HepG2 (cell line): ENCODE measurements around the gene SDK1. TPM values are rescaled to one million over a fixed set of nuclear protein-coding genes. Genes with fewer than 3 reads are reported as not detected.

Source experiments
- ATAC-seq: fragments of 200-7000 bp; cut with Tn5 transposase; 3 replicates; pipeline ENCODE4 v1.9.1; 2020; ENCODE audit warnings: mild to moderate bottlenecking, moderate library complexity
- BruUV-seq: library from RNA; stranded (reverse); fragments of 400-500 nt; replicated peaks from 2 replicates; lab custom pipeline; 2021; lab: Mats Ljungman, UMichigan
- CTCF ChIA-PET: fragments of 300-600 bp; formaldehyde crosslinking; extraction: SDS; loops from one replicate; lab custom pipeline; 2021; ENCODE audit warnings: low total read pairs, inconsistent platforms, low intra/inter-chr PET ratio; lab: Yijun Ruan, JAX
- POLR2A ChIA-PET: fragments of 350-600 bp; sonication (Branson Sonifier 250); formaldehyde crosslinking; loops from one replicate; lab custom pipeline; 2020; ENCODE audit warnings: antibody characterized with exemption, inconsistent platforms; lab: Yijun Ruan, JAX
- DNase-seq: peaks from one replicate; pipeline ENCODE4 v3.0.0-alpha.2; 2015; ENCODE audit warnings: low spot score
- FAIRE-seq: peaks from 3 replicates; lab custom pipeline; 2011; peaks lifted over from hg19 to GRCh38; lab: Jason Lieb, UNC
- H2AFZ ChIP-seq: one replicate; pipeline ENCODE4 v1.6.1; 2011; ENCODE audit warnings: low read length, inconsistent platforms
- H3K27ac ChIP-seq: fragments of 300-600 bp; 3 replicates; pipeline ENCODE4 v1.8.0; 2011; ENCODE audit warnings: mixed run types, mild to moderate bottlenecking, mixed read lengths, low read length, inconsistent platforms; ENCODE audit not compliant: insufficient read depth; ENCODE audit errors: extremely low read length
- H3K27me3 ChIP-seq, 2 experiments: fragments of 200-600 bp in 1 of 2; 2 replicates in 1 of 2; 3 replicates in 1 of 2; pipeline versions ENCODE4 v1.6.0 to v1.8.0; 2011; ENCODE audit warnings: low read length in 2 of 2, mild to moderate bottlenecking in 2 of 2, moderate library complexity in 2 of 2, inconsistent platforms in 1 of 2; ENCODE audit not compliant: insufficient read depth in 2 of 2, control insufficient read depth in 1 of 2
- H3K36me3 ChIP-seq, 2 experiments: fragments of 200-600 bp in 1 of 2; replicated peaks in 1 of 2; 2 replicates in 1 of 2; 3 replicates in 1 of 2; pipeline versions ENCODE4 v1.5.1 to v1.8.0; 2011; ENCODE audit warnings: low read length in 2 of 2, inconsistent platforms in 1 of 2; ENCODE audit not compliant: insufficient read depth in 2 of 2, control insufficient read depth in 1 of 2
- H3K4me1 ChIP-seq: 2 replicates; pipeline ENCODE4 v1.5.1; 2012; ENCODE audit warnings: low read length, inconsistent platforms; ENCODE audit not compliant: insufficient read depth
- H3K4me2 ChIP-seq: 2 replicates; pipeline ENCODE4 v1.6.0; 2011; ENCODE audit warnings: low read depth, low read length, inconsistent platforms
- H3K4me3 ChIP-seq, 3 experiments: fragments of 200-600 bp in 1 of 3; sonication (generic), shearing (Covaris generic) in 1 of 3; replicated peaks in 1 of 3; 2 replicates each; pipeline ENCODE4 v1.5.1; 2011 to 2016; ENCODE audit warnings: low read length in 3 of 3, inconsistent platforms in 2 of 3, low read depth in 2 of 3, mild to moderate bottlenecking in 2 of 3, control low read depth in 1 of 3, mixed read lengths in 1 of 3; ENCODE audit not compliant: insufficient read depth in 1 of 3
- H3K79me2 ChIP-seq: one replicate; pipeline ENCODE4 v1.6.1; 2011; ENCODE audit warnings: low read length, inconsistent platforms; ENCODE audit not compliant: insufficient read depth
- H3K9ac ChIP-seq: 2 replicates; pipeline ENCODE4 v1.6.0; 2011; ENCODE audit warnings: mild to moderate bottlenecking, low read depth, low read length, inconsistent platforms; ENCODE audit not compliant: insufficient read depth
- H3K9me3 ChIP-seq: 2 replicates; pipeline ENCODE4 v1.5.1; 2012; ENCODE audit warnings: mild to moderate bottlenecking, low read length
- H4K20me1 ChIP-seq: 2 replicates; pipeline ENCODE4 v1.6.0; 2011; ENCODE audit warnings: inconsistent platforms, mild to moderate bottlenecking, low read length, moderate library complexity; ENCODE audit not compliant: insufficient read depth
- CTCF ChIP-seq: sonication (generic); formaldehyde crosslinking; IDR thresholded peaks from 2 replicates; pipeline ENCODE4 v1.5.0; 2020; ENCODE audit warnings: mild to moderate bottlenecking, missing genetic modification reagents, moderate library complexity
- KAT2B ChIP-seq: fragments of 150-350 bp; IDR thresholded peaks from 2 replicates; pipeline ENCODE4 v1.6.1; 2014; ENCODE audit warnings: low read depth, low read length, borderline replicate concordance
- MAF1 ChIP-seq: sonication (generic); formaldehyde crosslinking; IDR thresholded peaks from 2 replicates; pipeline ENCODE4 v1.5.0; 2020; ENCODE audit warnings: missing genetic modification reagents, borderline replicate concordance
- PHB2 ChIP-seq: fragments of 450-650 bp; IDR thresholded peaks from 2 replicates; pipeline ENCODE4 v1.6.1; 2018; ENCODE audit not compliant: partially characterized antibody
- STAG1 ChIP-seq: sonication (generic); formaldehyde crosslinking; IDR thresholded peaks from 2 replicates; pipeline ENCODE4 v1.4.0; 2020; ENCODE audit warnings: missing genetic modification reagents
- ZNF180 ChIP-seq: sonication (generic); formaldehyde crosslinking; IDR thresholded peaks from 2 replicates; pipeline ENCODE4 v1.4.0; 2020; ENCODE audit warnings: low read depth, missing genetic modification reagents, borderline replicate concordance
- ZNF660 ChIP-seq: sonication (generic); formaldehyde crosslinking; IDR thresholded peaks from 2 replicates; pipeline ENCODE4 v1.5.1; 2020; ENCODE audit warnings: mild to moderate bottlenecking, low read depth, missing genetic modification reagents, borderline replicate concordance
- ZNF800 ChIP-seq: sonication (generic); formaldehyde crosslinking; IDR thresholded peaks from 2 replicates; pipeline ENCODE4 v1.4.0; 2020; ENCODE audit warnings: missing genetic modification reagents
- WGBS: methylation state at CpG from one replicate; pipeline ENCODE4 v1.1.6; 2017; ENCODE audit warnings: low lambda C conversion rate; 5-methylcytosine and 5-hydroxymethylcytosine counted together
- in situ Hi-C: cut with HindIII; loops from 2 replicates; pipeline ENCODE4 v1.10.0; 2017; ENCODE audit warnings: low pct_unique_long_range_greater_than_20kb; ENCODE audit not compliant: extremely low pct_ligation_motif_present
- intact Hi-C: fragments of 100-400 bp; cut with micrococcal nuclease; formaldehyde crosslinking; loops from one replicate; pipeline ENCODE4 v1.10.0; 2022; ENCODE audit not compliant: unreplicated experiment
- polyA plus RNA-seq, 8 experiments: library from polyadenylated mRNA; depleted of rRNA in 3 of 8; stranded (reverse) in 7 of 8; unstranded in 1 of 8; fragments of >200 nt; fragmentation: Illumina TruSeq in 4 of 8; extraction: Trizol in 4 of 8; gene quantifications; 2 replicates each; pipeline versions ENCODE4 v1.2.1 to v1.2.3, GENCODE V29; 2011 to 2016; ENCODE audit warnings: low read depth in 4 of 8, missing spikeins in 1 of 8, mixed read lengths in 1 of 8; ENCODE audit not compliant: insufficient read depth in 1 of 8
- total RNA-seq, 5 experiments: library from RNA; depleted of rRNA; stranded (reverse); fragments of >200 nt; fragmentation: Illumina TruSeq; extraction: Trizol; gene quantifications; 2 replicates each; pipeline ENCODE4 v1.2.3, GENCODE V29; 2016; ENCODE audit warnings: low read depth in 1 of 5

The SDK1 gene
- total and polyA plus RNA-seq, 2 of the 13 experiments (the other 11 are each of a cell fraction or from before 2014, with no cell fraction given) = 0.35 to 2.4 TPM

- Histone ChIP-seq H3K9ac (no peak overlapping the region), H3K4me2 (no peak overlapping the region), H3K36me3 (no peaks in the 10 kb centered on the region), H3K4me3 (no peak overlapping the region), H2AFZ (no peak overlapping the region), H3K9me3 (no peaks in the 10 kb centered on the region), H3K27ac (no peak overlapping the region), H4K20me1 (no peaks in the 10 kb centered on the region), H3K4me1 (peaks cover 9% of the 10 kb centered on the region; the same call in 1 of the 2 replicates), H3K79me2 (no peaks in the 10 kb centered on the region), H3K27me3 (no peaks in the 10 kb centered on the region)
- ChIA-PET CTCF (no interaction called here), POLR2A (no interaction called here)
- TF ChIP-seq ZNF800 (CRISPR knock-in tag) = no peak
- no peak for TF ChIP-seq ZNF180 (CRISPR knock-in tag)
- TF ChIP-seq CTCF (CRISPR knock-in tag) = peak; percentile 27; the same call in 1 of the 2 replicates
- TF ChIP-seq KAT2B = no peak
- no peak for TF ChIP-seq PHB2
- peak; percentile 52 for TF ChIP-seq STAG1
- TF ChIP-seq ZNF660 (CRISPR knock-in tag) = no peak
- no peak for TF ChIP-seq MAF1
- ATAC-seq (no peak), FAIRE-seq (no peak), DNase-seq (no peak)
- no TSS peak for BruUV-seq
- 87% methylated on average over 6 of the region's 6 CpGs for WGBS
- in situ Hi-C loops (no loop called here), intact Hi-C loops (no loop called here)
Measured at GRCh38 chr7:3695602-3696001, 394.6 kb downstream of the SDK1 start.
